GM06990 (cell line): ENCODE data around the gene CHRD.

ENCODE experiments used
- DNase-seq: peaks from one replicate; pipeline ENCODE4 v3.0.0-alpha.2; 2011; ENCODE audit not compliant: insufficient read length; ENCODE audit errors: extremely low read depth
- H3K27me3 ChIP-seq: replicated peaks from 2 replicates; pipeline ENCODE4 v1.6.0; 2011; ENCODE audit warnings: low read length; ENCODE audit not compliant: control insufficient read depth, insufficient read depth
- H3K36me3 ChIP-seq: 2 replicates; pipeline ENCODE4 v1.5.1; 2011; ENCODE audit warnings: low read length; ENCODE audit not compliant: control insufficient read depth, insufficient read depth
- H3K4me3 ChIP-seq: replicated peaks from 2 replicates; pipeline ENCODE4 v1.5.1; 2011; ENCODE audit warnings: low read depth, mild to moderate bottlenecking, control low read depth, low read length
- TF ChIP-seq, protein P1 (sequence below): IDR thresholded peaks from 2 replicates; pipeline ENCODE4 v1.5.1; 2011; ENCODE audit warnings: low read length, control low read depth, mild to moderate bottlenecking, inconsistent platforms; ENCODE audit not compliant: insufficient read depth, poor library complexity, severe bottlenecking

The CHRD gene

DNA sequence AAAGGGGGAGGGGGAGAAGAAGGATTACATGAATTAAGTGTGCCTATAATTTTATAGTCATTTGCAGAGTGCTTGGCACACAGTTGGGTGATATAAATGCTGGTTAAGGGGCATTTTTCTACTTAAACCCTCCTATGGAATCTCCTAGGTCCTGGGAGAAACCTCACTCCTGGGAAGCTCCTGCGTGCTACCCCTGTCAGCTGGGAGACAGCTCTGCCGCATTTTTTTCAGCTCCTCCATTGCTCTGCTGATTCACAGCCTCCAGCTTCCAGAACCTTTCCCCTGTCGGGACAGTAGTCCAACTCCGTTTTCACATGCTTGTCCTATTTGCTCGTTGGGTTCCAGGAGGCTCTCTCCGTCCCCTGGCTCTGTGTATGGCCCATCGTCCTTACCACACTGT, 59.2 kb downstream of the CHRD start:
- Histone ChIP-seq H3K4me3 (no peak overlapping the region), H3K36me3 (no peaks in the 10 kb centered on the region), H3K27me3 (peaks cover 1% of the 10 kb centered on the region; the same call in 1 of the 2 replicates)
- no peak for DNase-seq
- TF ChIP-seq, protein P1, sequence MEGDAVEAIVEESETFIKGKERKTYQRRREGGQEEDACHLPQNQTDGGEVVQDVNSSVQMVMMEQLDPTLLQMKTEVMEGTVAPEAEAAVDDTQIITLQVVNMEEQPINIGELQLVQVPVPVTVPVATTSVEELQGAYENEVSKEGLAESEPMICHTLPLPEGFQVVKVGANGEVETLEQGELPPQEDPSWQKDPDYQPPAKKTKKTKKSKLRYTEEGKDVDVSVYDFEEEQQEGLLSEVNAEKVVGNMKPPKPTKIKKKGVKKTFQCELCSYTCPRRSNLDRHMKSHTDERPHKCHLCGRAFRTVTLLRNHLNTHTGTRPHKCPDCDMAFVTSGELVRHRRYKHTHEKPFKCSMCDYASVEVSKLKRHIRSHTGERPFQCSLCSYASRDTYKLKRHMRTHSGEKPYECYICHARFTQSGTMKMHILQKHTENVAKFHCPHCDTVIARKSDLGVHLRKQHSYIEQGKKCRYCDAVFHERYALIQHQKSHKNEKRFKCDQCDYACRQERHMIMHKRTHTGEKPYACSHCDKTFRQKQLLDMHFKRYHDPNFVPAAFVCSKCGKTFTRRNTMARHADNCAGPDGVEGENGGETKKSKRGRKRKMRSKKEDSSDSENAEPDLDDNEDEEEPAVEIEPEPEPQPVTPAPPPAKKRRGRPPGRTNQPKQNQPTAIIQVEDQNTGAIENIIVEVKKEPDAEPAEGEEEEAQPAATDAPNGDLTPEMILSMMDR = no peak
